ENCODE data around the gene TAF11.

DNA sequence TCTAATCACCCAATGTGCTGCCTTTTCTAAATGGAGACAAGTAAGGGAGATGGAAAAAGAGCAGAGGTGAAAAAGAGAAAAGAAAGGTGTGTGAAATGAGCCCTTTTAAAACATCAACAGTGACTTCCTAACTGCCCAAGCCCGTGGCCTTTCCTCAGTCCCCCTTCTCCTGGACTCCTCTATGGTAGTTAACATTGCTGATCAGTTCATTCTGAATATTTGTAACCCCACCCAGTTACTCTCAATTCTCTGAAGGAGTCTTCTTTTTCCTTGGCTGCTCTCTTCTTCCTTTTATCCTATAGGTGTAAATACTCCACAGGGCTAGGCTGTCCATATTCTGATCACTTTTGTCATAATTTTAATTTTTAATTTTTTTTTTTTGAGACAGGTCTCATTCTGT is 27.1 kb downstream of the TAF11 start:
- no peak for TF ChIP-seq GATA2 (IDR thresholded peaks at IDR 0.05; ENCODE audit: low read depth, low read length)
- no peak for TF ChIP-seq GATA3 (IDR thresholded peaks at IDR 0.05; ENCODE audit: low read depth, low read length)
